HL-60 (cell line): ENCODE measurements around the gene DYNC1I1.

Source experiments
- POLR2AphosphoS5 ChIP-seq: IDR thresholded peaks from 2 replicates; pipeline ENCODE4 v1.6.1; 2012; ENCODE audit warnings: low read depth
- SPI1 ChIP-seq: IDR thresholded peaks from 2 replicates; pipeline ENCODE4 v1.6.1; 2012; ENCODE audit warnings: low read depth, mild to moderate bottlenecking, borderline replicate concordance
- TF ChIP-seq, protein P1 (sequence below): IDR thresholded peaks from one replicate; pipeline ENCODE4 v1.5.1; 2011; ENCODE audit warnings: low read length, control low read depth, inconsistent platforms; ENCODE audit not compliant: insufficient read depth
- TF ChIP-seq, protein P2 (sequence below): IDR thresholded peaks from 2 replicates; pipeline ENCODE4 v1.6.1; 2012; ENCODE audit warnings: low read depth; ENCODE audit not compliant: insufficient replicate concordance

DNA sequence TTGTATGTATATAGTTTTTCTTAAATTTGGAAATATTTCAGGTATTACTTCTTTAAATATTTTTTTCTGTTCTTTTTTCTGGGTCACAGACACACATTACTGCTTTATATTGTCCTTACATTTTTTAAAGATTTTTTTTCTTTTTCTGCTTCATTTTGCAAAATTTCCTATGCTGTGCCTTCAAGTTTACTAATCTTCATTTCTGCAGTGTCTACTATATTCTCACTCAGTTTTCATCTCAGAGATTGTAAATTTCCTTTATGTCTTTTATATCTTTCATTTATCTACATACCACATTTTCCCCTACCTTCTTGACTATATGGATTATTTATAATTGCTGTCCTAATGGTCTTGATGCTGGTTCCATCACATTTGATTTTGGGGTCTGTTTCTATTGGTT is 339.1 kb downstream of the DYNC1I1 start:
- TF ChIP-seq POLR2AphosphoS5 (no peak), SPI1 (no peak)
- TF ChIP-seq, protein P1, sequence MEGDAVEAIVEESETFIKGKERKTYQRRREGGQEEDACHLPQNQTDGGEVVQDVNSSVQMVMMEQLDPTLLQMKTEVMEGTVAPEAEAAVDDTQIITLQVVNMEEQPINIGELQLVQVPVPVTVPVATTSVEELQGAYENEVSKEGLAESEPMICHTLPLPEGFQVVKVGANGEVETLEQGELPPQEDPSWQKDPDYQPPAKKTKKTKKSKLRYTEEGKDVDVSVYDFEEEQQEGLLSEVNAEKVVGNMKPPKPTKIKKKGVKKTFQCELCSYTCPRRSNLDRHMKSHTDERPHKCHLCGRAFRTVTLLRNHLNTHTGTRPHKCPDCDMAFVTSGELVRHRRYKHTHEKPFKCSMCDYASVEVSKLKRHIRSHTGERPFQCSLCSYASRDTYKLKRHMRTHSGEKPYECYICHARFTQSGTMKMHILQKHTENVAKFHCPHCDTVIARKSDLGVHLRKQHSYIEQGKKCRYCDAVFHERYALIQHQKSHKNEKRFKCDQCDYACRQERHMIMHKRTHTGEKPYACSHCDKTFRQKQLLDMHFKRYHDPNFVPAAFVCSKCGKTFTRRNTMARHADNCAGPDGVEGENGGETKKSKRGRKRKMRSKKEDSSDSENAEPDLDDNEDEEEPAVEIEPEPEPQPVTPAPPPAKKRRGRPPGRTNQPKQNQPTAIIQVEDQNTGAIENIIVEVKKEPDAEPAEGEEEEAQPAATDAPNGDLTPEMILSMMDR: no peak
- TF ChIP-seq, protein P2, sequence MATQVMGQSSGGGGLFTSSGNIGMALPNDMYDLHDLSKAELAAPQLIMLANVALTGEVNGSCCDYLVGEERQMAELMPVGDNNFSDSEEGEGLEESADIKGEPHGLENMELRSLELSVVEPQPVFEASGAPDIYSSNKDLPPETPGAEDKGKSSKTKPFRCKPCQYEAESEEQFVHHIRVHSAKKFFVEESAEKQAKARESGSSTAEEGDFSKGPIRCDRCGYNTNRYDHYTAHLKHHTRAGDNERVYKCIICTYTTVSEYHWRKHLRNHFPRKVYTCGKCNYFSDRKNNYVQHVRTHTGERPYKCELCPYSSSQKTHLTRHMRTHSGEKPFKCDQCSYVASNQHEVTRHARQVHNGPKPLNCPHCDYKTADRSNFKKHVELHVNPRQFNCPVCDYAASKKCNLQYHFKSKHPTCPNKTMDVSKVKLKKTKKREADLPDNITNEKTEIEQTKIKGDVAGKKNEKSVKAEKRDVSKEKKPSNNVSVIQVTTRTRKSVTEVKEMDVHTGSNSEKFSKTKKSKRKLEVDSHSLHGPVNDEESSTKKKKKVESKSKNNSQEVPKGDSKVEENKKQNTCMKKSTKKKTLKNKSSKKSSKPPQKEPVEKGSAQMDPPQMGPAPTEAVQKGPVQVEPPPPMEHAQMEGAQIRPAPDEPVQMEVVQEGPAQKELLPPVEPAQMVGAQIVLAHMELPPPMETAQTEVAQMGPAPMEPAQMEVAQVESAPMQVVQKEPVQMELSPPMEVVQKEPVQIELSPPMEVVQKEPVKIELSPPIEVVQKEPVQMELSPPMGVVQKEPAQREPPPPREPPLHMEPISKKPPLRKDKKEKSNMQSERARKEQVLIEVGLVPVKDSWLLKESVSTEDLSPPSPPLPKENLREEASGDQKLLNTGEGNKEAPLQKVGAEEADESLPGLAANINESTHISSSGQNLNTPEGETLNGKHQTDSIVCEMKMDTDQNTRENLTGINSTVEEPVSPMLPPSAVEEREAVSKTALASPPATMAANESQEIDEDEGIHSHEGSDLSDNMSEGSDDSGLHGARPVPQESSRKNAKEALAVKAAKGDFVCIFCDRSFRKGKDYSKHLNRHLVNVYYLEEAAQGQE: no peak
